ENCODE measurements around the gene NETO2. TPM values are rescaled to one million over a fixed set of nuclear protein-coding genes. Genes with fewer than 3 reads are reported as not detected.

NETO2 gene
- total RNA-seq, 1 experiment from 2014 or later, result 40.6 TPM

- Histone ChIP-seq H4K20me1 (ENCODE audit: low read length) (no peaks in the 10 kb centered on the region), H3K9me3 (ENCODE audit: low read length) (no peaks in the 10 kb centered on the region), H2AFZ (ENCODE audit: low read length) (no peak overlapping the region), H3K79me2 (ENCODE audit: low read length) (peaks cover 19% of the 10 kb centered on the region), H3K4me1 (ENCODE audit: insufficient read depth, low read length) (no peaks in the 10 kb centered on the region), H3F3A (ENCODE audit: low read length, unreplicated experiment) (no peaks in the 10 kb centered on the region), H3K4me3 (ENCODE audit: low read length) (no peak overlapping the region), H3K9me2 (replicated peaks; ENCODE audit: low read length) (no peaks in the 10 kb centered on the region), H3K9ac (ENCODE audit: low read length) (no peak overlapping the region), H3K4me2 (ENCODE audit: low read length) (no peak overlapping the region), H3K36me3 (ENCODE audit: low read depth, low read length) (peaks cover 13% of the 10 kb centered on the region; the same call in 1 of the 2 replicates), H3K27ac (ENCODE audit: low read length) (no peak overlapping the region), H3K27me3 (ENCODE audit: low read length) (no peaks in the 10 kb centered on the region)
- POLR2A ChIA-PET (ENCODE audit: unreplicated experiment), result no interaction called here
- no peak for TF ChIP-seq EZH2phosphoT487 (IDR thresholded peaks at IDR 0.05; ENCODE audit: borderline replicate concordance, low read length)
- TF ChIP-seq, protein P1, sequence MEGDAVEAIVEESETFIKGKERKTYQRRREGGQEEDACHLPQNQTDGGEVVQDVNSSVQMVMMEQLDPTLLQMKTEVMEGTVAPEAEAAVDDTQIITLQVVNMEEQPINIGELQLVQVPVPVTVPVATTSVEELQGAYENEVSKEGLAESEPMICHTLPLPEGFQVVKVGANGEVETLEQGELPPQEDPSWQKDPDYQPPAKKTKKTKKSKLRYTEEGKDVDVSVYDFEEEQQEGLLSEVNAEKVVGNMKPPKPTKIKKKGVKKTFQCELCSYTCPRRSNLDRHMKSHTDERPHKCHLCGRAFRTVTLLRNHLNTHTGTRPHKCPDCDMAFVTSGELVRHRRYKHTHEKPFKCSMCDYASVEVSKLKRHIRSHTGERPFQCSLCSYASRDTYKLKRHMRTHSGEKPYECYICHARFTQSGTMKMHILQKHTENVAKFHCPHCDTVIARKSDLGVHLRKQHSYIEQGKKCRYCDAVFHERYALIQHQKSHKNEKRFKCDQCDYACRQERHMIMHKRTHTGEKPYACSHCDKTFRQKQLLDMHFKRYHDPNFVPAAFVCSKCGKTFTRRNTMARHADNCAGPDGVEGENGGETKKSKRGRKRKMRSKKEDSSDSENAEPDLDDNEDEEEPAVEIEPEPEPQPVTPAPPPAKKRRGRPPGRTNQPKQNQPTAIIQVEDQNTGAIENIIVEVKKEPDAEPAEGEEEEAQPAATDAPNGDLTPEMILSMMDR (conservative IDR thresholded peaks at IDR 0.05; ENCODE audit: low read depth, low read length), result no peak
- TF ChIP-seq EZH2 (IDR thresholded peaks at IDR 0.05; ENCODE audit: low read length, unreplicated experiment), result no peak
- CTCF ChIA-PET, result interaction anchor here (0.7 kb wide), 1 partner anchor 54 kb away, joined by 3 read pairs; no protein-coding TSS in a partner anchor
- intact Hi-C loops (cut with micrococcal nuclease), result no loop called here
- no peak for DNase-seq
- ATAC-seq, result no peak
- no TSS peak for BruUV-seq (replicated peaks)
These were observed 16.2 kb downstream of the NETO2 start for GRCh38 chr16:47127541-47127940.

GRCh38 chr16:47125757-47126156, 18.0 kb downstream of the NETO2 start:
- POLR2A ChIA-PET (ENCODE audit: unreplicated experiment), result no interaction called here
- H4K20me1 ChIP-seq (ENCODE audit: low read length), result no peaks in the 10 kb centered on the region

GRCh38 chr16:47113130-47113529, 30.6 kb downstream of the NETO2 start:
- POLR2A ChIA-PET (ENCODE audit: unreplicated experiment), result no interaction called here
- no peak overlapping the region for H3K4me3 ChIP-seq (ENCODE audit: low read length)
- no peaks in the 10 kb centered on the region for H3F3A ChIP-seq (ENCODE audit: low read length, unreplicated experiment)
- TF ChIP-seq, protein P1 (conservative IDR thresholded peaks at IDR 0.05; ENCODE audit: low read depth, low read length), result no peak
- no peak for TF ChIP-seq EZH2phosphoT487 (IDR thresholded peaks at IDR 0.05; ENCODE audit: borderline replicate concordance, low read length)
- no peak for TF ChIP-seq EZH2 (IDR thresholded peaks at IDR 0.05; ENCODE audit: low read length, unreplicated experiment)
- H3K27ac ChIP-seq (ENCODE audit: low read length), result no peak overlapping the region
- intact Hi-C loops (cut with micrococcal nuclease), result no loop called here
- no peaks in the 10 kb centered on the region for H3K9me2 ChIP-seq (replicated peaks; ENCODE audit: low read length)
- no peak overlapping the region for H3K4me2 ChIP-seq (ENCODE audit: low read length)
- no peaks in the 10 kb centered on the region for H4K20me1 ChIP-seq (ENCODE audit: low read length)
- H3K4me1 ChIP-seq (ENCODE audit: insufficient read depth, low read length), result no peaks in the 10 kb centered on the region
- no TSS peak for BruUV-seq (replicated peaks)
- DNase-seq (no peak), ATAC-seq (no peak)
- no peaks in the 10 kb centered on the region for H3K27me3 ChIP-seq (ENCODE audit: low read length)
- CTCF ChIA-PET, result no interaction called here
- 0 out of 2 replicates have a peak, but pooled peaks cover 6% of the 10 kb centered on the region for H3K36me3 ChIP-seq (ENCODE audit: low read depth, low read length)
- H3K9ac ChIP-seq (ENCODE audit: low read length), result no peak overlapping the region
- no peaks in the 10 kb centered on the region for H3K9me3 ChIP-seq (ENCODE audit: low read length)
- H3K79me2 ChIP-seq (ENCODE audit: low read length), result no peaks in the 10 kb centered on the region
- H2AFZ ChIP-seq (ENCODE audit: low read length), result no peak overlapping the region

More at GRCh38 chr16:47125757-47126156, 18.0 kb downstream of the NETO2 start:
- no peaks in the 10 kb centered on the region for H3F3A ChIP-seq (ENCODE audit: low read length, unreplicated experiment)
- no peak overlapping the region for H3K4me3 ChIP-seq (ENCODE audit: low read length)
- no peak for ATAC-seq
- DNase-seq, result no peak
- no peak overlapping the region for H3K27ac ChIP-seq (ENCODE audit: low read length)
- H3K4me1 ChIP-seq (ENCODE audit: insufficient read depth, low read length), result no peaks in the 10 kb centered on the region
- H3K4me2 ChIP-seq (ENCODE audit: low read length), result no peak overlapping the region
- no peaks in the 10 kb centered on the region for H3K9me2 ChIP-seq (replicated peaks; ENCODE audit: low read length)
- H3K9me3 ChIP-seq (ENCODE audit: low read length), result no peaks in the 10 kb centered on the region
- no TSS peak for BruUV-seq (replicated peaks)
- TF ChIP-seq EZH2phosphoT487 (IDR thresholded peaks at IDR 0.05; ENCODE audit: borderline replicate concordance, low read length) (no peak), EZH2 (IDR thresholded peaks at IDR 0.05; ENCODE audit: low read length, unreplicated experiment) (no peak)
- TF ChIP-seq, protein P1 (conservative IDR thresholded peaks at IDR 0.05; ENCODE audit: low read depth, low read length), result no peak
- H3K79me2 ChIP-seq (ENCODE audit: low read length), result peaks cover 1% of the 10 kb centered on the region; the same call in 1 of the 2 replicates
- H3K9ac ChIP-seq (ENCODE audit: low read length), result no peak overlapping the region
- intact Hi-C loops (cut with micrococcal nuclease), result no loop called here
- H3K27me3 ChIP-seq (ENCODE audit: low read length), result no peaks in the 10 kb centered on the region
- CTCF ChIA-PET, result no interaction called here
- peaks cover 14% of the 10 kb centered on the region; the same call in 1 of the 2 replicates for H3K36me3 ChIP-seq (ENCODE audit: low read depth, low read length)
- H2AFZ ChIP-seq (ENCODE audit: low read length), result no peak overlapping the region
